HG03060 (cell line): ENCODE measurements around the gene PIM2.
"Not testable (repeated sequence)": the region's sequence is repeated elsewhere in the genome, so short reads cannot be mapped to it uniquely, and the experiment has no call there.

ENCODE experiments used
- ATAC-seq: cut with Tn5 transposase; IDR thresholded peaks from one replicate; pipeline ENCODE4 v1.9.1; 2021; ENCODE audit warnings: low read depth, moderate number of reproducible peaks; ENCODE audit not compliant: unreplicated experiment

The PIM2 gene

GRCh38 chrX:48886586-48886985 lies 32.2 kb downstream of the PIM2 start:
- not testable (repeated sequence) for ATAC-seq

GRCh38 chrX:48883729-48884128 lies 35.1 kb downstream of the PIM2 start:
- ATAC-seq, result no peak

GRCh38 chrX:48876944-48877343 lies 41.9 kb downstream of the PIM2 start:
- not testable (repeated sequence) for ATAC-seq

- not testable (repeated sequence) for ATAC-seq
These were observed 46.8 kb downstream of the PIM2 start for GRCh38 chrX:48872017-48872416.

GRCh38 chrX:48864210-48864609 lies 54.6 kb downstream of the PIM2 start:
- no peak for ATAC-seq
